Measurements from ENCODE around the gene SAT2. TPM values are rescaled to one million over a fixed set of nuclear protein-coding genes. Genes with fewer than 3 reads are reported as not detected.

SAT2 gene
- total RNA-seq, 2 donors from 2014 or later = 82.7 to 103 TPM

- H3K9me3 Mint-ChIP-seq = no peaks in the 10 kb centered on the region
- H3K4me3 Mint-ChIP-seq = no peak overlapping the region
- Histone ChIP-seq H3K4me3 (ENCODE audit: low read length) (no peak overlapping the region), H3K27me3 (ENCODE audit: control insufficient read depth, insufficient read depth, low read length, poor library complexity, severe bottlenecking) (no peaks in the 10 kb centered on the region), H3K4me1 (ENCODE audit: control insufficient read depth, insufficient read depth, low read length) (peaks cover 3% of the 10 kb centered on the region), H3K9ac (ENCODE audit: extremely low read depth, low read length, poor library complexity, severe bottlenecking) (no peak overlapping the region), H3K27ac (ENCODE audit: low read depth, low read length) (peak overlapping the region; percentile 38), H3K9me3 (ENCODE audit: control insufficient read depth, low read length) (no peaks in the 10 kb centered on the region), H3K36me3 (ENCODE audit: control insufficient read depth, insufficient read depth, low read length) (peaks cover 42% of the 10 kb centered on the region)
- no peaks in the 10 kb centered on the region for H3K27me3 Mint-ChIP-seq (ENCODE audit: insufficient read depth)
- peak overlapping the region; percentile 65 for H3K27ac Mint-ChIP-seq
- H3K4me1 Mint-ChIP-seq = peaks cover 19% of the 10 kb centered on the region
- peak; percentile 66 for DNase-seq
- TF ChIP-seq, protein P1, sequence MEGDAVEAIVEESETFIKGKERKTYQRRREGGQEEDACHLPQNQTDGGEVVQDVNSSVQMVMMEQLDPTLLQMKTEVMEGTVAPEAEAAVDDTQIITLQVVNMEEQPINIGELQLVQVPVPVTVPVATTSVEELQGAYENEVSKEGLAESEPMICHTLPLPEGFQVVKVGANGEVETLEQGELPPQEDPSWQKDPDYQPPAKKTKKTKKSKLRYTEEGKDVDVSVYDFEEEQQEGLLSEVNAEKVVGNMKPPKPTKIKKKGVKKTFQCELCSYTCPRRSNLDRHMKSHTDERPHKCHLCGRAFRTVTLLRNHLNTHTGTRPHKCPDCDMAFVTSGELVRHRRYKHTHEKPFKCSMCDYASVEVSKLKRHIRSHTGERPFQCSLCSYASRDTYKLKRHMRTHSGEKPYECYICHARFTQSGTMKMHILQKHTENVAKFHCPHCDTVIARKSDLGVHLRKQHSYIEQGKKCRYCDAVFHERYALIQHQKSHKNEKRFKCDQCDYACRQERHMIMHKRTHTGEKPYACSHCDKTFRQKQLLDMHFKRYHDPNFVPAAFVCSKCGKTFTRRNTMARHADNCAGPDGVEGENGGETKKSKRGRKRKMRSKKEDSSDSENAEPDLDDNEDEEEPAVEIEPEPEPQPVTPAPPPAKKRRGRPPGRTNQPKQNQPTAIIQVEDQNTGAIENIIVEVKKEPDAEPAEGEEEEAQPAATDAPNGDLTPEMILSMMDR (conservative IDR thresholded peaks at IDR 0.05) = no peak
- 89 to 91% methylated on average over 11 to 23 of the region's 23 CpGs for WGBS, 2 experiments (ENCODE audit: insufficient coverage in 1 of 2, insufficient read length in 1 of 2)
- H3K36me3 Mint-ChIP-seq (ENCODE audit: low read depth) = peaks cover 43% of the 10 kb centered on the region
These were observed 46.7 kb downstream of the SAT2 start for GRCh38 chr17:7580604-7581575.

GRCh38 chr17:7579834-7580603 lies 47.6 kb downstream of the SAT2 start:
- 94 to 100% methylated on average over 2 to 12 of the region's 12 CpGs for WGBS, 2 experiments (ENCODE audit: insufficient coverage in 1 of 2, insufficient read length in 1 of 2)
- Histone ChIP-seq H3K9ac (ENCODE audit: extremely low read depth, low read length, poor library complexity, severe bottlenecking) (no peak overlapping the region), H3K27me3 (ENCODE audit: control insufficient read depth, insufficient read depth, low read length, poor library complexity, severe bottlenecking) (no peaks in the 10 kb centered on the region), H3K4me1 (ENCODE audit: control insufficient read depth, insufficient read depth, low read length) (peaks cover 3% of the 10 kb centered on the region), H3K27ac (ENCODE audit: low read depth, low read length) (peak overlapping the region; percentile 32), H3K9me3 (ENCODE audit: control insufficient read depth, low read length) (no peaks in the 10 kb centered on the region), H3K36me3 (ENCODE audit: control insufficient read depth, insufficient read depth, low read length) (peaks cover 46% of the 10 kb centered on the region), H3K4me3 (ENCODE audit: low read length) (no peak overlapping the region)
- no peaks in the 10 kb centered on the region for H3K9me3 Mint-ChIP-seq
- H3K27ac Mint-ChIP-seq = peak overlapping the region; percentile 65
- no peak overlapping the region for H3K4me3 Mint-ChIP-seq
- H3K36me3 Mint-ChIP-seq (ENCODE audit: low read depth) = peaks cover 48% of the 10 kb centered on the region
- peaks cover 25% of the 10 kb centered on the region for H3K4me1 Mint-ChIP-seq
- TF ChIP-seq, protein P1 (conservative IDR thresholded peaks at IDR 0.05) = no peak
- no peak for DNase-seq
- H3K27me3 Mint-ChIP-seq (ENCODE audit: insufficient read depth) = no peaks in the 10 kb centered on the region

DNA sequence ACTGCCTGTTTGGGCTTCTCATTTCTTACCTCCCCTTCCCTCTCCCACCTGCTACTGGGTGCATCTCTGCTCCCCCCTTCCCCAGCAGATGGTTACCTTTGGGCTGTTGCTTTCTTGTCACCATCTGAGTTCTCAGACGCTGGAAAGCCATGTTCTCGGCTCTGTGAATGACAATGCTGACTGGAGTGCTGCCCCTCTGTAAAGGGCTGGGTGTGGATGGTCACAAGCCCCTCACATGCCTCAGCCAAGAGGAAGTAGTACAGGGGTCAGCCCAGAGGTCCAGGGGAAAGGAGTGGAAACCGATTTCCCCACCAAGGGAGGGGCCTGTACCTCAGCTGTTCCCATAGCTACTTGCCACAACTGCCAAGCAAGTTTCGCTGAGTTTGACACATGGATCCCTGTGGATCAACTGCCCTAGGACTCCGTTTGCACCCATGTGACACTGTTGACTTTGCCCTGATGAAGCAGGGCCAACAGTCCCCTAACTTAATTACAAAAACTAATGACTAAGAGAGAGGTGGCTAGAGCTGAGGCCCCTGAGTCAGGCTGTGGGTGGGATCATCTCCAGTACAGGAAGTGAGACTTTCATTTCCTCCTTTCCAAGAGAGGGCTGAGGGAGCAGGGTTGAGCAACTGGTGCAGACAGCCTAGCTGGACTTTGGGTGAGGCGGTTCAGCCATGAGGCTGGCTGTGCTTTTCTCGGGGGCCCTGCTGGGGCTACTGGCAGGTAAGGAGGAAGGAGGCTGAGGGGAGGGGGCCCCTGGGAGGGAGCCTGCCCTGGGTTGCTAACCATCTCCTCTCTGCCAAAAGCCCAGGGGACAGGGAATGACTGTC lies 48.4 kb downstream of the SAT2 start, which contains the start of gene CD68:
TSS of gene CD68 (plus strand) at position 638 of the 833 bp plus-strand sequence. CDS start at position 678, 40 bp downstream.
- DNase-seq = peak; percentile 90
- Histone ChIP-seq H3K4me1 (ENCODE audit: control insufficient read depth, insufficient read depth, low read length) (peaks cover 3% of the 10 kb centered on the region), H3K27me3 (ENCODE audit: control insufficient read depth, insufficient read depth, low read length, poor library complexity, severe bottlenecking) (no peaks in the 10 kb centered on the region), H3K36me3 (ENCODE audit: control insufficient read depth, insufficient read depth, low read length) (peaks cover 54% of the 10 kb centered on the region), H3K4me3 (ENCODE audit: low read length) (no peak within 1 kb of the TSS), H3K27ac (ENCODE audit: low read depth, low read length) (peak within 1 kb of the TSS; percentile 47), H3K9me3 (ENCODE audit: control insufficient read depth, low read length) (no peaks in the 10 kb centered on the region), H3K9ac (ENCODE audit: extremely low read depth, low read length, poor library complexity, severe bottlenecking) (no peak within 1 kb of the TSS)
- TF ChIP-seq, protein P1 (conservative IDR thresholded peaks at IDR 0.05) = no peak
- 56% methylated on average over 3 to 7 of the region's 7 CpGs for WGBS, 2 experiments (ENCODE audit: insufficient coverage in 1 of 2, insufficient read length in 1 of 2)
- no peaks in the 10 kb centered on the region for H3K9me3 Mint-ChIP-seq
- peaks cover 53% of the 10 kb centered on the region for H3K36me3 Mint-ChIP-seq (ENCODE audit: low read depth)
- H3K4me1 Mint-ChIP-seq = peaks cover 28% of the 10 kb centered on the region
- no peak within 1 kb of the TSS for H3K4me3 Mint-ChIP-seq
- H3K27ac Mint-ChIP-seq = peak within 1 kb of the TSS; percentile 83
- H3K27me3 Mint-ChIP-seq (ENCODE audit: insufficient read depth) = no peaks in the 10 kb centered on the region

Measured in endodermal cell (in vitro differentiated cells).